ENCODE measurements around the gene IFITM5.
"Not testable (repeated sequence)": the region's sequence is repeated elsewhere in the genome, so short reads cannot be mapped to it uniquely, and the experiment has no call there.

Gene IFITM5

DNA sequence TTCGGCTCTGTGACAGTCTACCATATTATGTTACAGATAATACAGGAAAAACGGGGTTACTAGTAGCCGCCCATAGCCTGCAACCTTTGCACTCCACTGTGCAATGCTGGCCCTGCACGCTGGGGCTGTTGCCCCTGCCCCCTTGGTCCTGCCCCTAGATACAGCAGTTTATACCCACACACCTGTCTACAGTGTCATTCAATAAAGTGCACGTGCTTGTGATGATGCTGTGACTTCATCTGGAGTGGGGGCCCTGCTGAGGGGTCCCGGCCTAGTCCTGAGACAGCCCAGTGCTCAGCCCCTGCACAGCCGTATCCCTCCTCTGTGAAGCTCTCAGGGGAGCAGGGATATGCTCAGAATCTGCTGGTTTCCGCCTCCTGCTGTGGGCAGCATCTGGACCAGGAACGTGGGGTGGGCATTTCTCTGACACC lies 15.7 kb upstream of the IFITM5 start:
- TF ChIP-seq, protein P1, sequence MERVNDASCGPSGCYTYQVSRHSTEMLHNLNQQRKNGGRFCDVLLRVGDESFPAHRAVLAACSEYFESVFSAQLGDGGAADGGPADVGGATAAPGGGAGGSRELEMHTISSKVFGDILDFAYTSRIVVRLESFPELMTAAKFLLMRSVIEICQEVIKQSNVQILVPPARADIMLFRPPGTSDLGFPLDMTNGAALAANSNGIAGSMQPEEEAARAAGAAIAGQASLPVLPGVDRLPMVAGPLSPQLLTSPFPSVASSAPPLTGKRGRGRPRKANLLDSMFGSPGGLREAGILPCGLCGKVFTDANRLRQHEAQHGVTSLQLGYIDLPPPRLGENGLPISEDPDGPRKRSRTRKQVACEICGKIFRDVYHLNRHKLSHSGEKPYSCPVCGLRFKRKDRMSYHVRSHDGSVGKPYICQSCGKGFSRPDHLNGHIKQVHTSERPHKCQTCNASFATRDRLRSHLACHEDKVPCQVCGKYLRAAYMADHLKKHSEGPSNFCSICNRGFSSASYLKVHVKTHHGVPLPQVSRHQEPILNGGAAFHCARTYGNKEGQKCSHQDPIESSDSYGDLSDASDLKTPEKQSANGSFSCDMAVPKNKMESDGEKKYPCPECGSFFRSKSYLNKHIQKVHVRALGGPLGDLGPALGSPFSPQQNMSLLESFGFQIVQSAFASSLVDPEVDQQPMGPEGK (CRISPR knock-in tag; IDR thresholded peaks at IDR 0.05; ENCODE audit: borderline replicate concordance), result no peak
- TF ChIP-seq, protein P2, sequence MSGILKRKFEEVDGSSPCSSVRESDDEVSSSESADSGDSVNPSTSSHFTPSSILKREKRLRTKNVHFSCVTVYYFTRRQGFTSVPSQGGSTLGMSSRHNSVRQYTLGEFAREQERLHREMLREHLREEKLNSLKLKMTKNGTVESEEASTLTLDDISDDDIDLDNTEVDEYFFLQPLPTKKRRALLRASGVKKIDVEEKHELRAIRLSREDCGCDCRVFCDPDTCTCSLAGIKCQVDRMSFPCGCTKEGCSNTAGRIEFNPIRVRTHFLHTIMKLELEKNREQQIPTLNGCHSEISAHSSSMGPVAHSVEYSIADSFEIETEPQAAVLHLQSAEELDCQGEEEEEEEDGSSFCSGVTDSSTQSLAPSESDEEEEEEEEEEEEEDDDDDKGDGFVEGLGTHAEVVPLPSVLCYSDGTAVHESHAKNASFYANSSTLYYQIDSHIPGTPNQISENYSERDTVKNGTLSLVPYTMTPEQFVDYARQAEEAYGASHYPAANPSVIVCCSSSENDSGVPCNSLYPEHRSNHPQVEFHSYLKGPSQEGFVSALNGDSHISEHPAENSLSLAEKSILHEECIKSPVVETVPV (CRISPR knock-in tag; IDR thresholded peaks at IDR 0.05), result no peak
- TF ChIP-seq RARB (CRISPR knock-in tag; IDR thresholded peaks at IDR 0.05), result no peak
- TF ChIP-seq ISL1 (CRISPR knock-in tag; IDR thresholded peaks at IDR 0.05), result no peak
- TF ChIP-seq BACH2 (CRISPR knock-in tag; IDR thresholded peaks at IDR 0.05; ENCODE audit: borderline replicate concordance), result no peak
- TF ChIP-seq, protein P3, sequence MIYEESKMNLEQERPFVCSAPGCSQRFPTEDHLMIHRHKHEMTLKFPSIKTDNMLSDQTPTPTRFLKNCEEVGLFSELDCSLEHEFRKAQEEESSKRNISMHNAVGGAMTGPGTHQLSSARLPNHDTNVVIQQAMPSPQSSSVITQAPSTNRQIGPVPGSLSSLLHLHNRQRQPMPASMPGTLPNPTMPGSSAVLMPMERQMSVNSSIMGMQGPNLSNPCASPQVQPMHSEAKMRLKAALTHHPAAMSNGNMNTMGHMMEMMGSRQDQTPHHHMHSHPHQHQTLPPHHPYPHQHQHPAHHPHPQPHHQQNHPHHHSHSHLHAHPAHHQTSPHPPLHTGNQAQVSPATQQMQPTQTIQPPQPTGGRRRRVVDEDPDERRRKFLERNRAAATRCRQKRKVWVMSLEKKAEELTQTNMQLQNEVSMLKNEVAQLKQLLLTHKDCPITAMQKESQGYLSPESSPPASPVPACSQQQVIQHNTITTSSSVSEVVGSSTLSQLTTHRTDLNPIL (CRISPR knock-in tag; IDR thresholded peaks at IDR 0.05; ENCODE audit: low read depth), result no peak
- TF ChIP-seq ZC3H10 (CRISPR knock-in tag; IDR thresholded peaks at IDR 0.05), result no peak
- no peak for TF ChIP-seq ZFP30 (CRISPR knock-in tag; IDR thresholded peaks at IDR 0.05)
- TF ChIP-seq ARNTL (CRISPR knock-in tag; IDR thresholded peaks at IDR 0.05; ENCODE audit: borderline replicate concordance, low read depth), result no peak
- no peak for TF ChIP-seq TOX (CRISPR knock-in tag; IDR thresholded peaks at IDR 0.05; ENCODE audit: borderline replicate concordance)
- ATAC-seq, result no peak

DNA sequence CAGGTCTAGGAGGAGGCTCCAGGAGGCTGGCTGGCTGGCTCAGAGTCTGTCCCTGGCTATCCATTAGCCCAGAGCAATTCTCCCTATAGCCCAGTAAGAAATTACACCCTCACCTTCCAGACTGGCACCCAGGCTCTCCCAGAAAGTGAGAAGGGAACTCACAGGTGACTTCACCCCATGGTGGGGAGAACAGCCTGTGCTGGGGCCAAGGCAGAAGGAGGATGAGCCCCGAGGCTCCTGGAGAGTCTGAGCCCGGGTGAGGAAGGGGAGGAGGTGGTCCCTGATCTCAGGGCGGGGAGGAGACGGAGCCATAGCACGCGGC lies 15.2 kb upstream of the IFITM5 start:
- not testable (repeated sequence) for ATAC-seq

DNA sequence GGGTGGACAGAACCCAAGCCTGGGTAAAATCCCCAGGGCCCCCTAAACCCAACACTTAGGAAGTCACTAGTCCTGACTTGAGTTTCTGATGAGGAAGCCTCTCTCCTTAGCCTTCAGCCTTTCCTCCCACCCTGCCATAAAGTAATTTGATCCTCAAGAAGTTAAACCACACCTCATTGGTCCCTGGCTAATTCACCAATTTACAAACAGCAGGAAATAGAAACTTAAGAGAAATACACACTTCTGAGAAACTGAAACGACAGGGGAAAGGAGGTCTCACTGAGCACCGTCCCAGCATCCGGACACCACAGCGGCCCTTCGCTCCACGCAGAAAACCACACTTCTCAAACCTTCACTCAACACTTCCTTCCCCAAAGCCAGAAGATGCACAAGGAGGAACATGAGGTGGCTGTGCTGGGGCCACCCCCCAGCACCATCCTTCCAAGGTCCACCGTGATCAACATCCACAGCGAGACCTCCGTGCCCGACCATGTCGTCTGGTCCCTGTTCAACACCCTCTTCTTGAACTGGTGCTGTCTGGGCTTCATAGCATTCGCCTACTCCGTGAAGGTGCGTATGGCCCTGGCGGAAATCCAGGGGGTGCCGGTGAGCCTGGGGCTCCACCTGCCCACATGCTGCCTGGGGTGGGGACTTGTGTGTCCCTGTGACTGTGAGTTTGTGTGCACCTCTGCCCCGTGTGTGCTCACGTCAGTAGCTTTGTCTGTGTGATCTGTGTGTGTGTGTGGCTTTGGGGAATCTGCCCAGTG lies 14.6 kb upstream of the IFITM5 start, which contains the start of gene IFITM1:
IFITM1 (plus strand) TSS at position 254 of the 767 bp plus-strand sequence; CDS start at position 385, 131 bp downstream.
- TF ChIP-seq OSR1 (CRISPR knock-in tag; IDR thresholded peaks at IDR 0.05) (no peak), ISL1 (CRISPR knock-in tag; IDR thresholded peaks at IDR 0.05) (no peak), GLIS3 (CRISPR knock-in tag; IDR thresholded peaks at IDR 0.05) (no peak), ESRRG (CRISPR knock-in tag; IDR thresholded peaks at IDR 0.05) (no peak), ARNTL (CRISPR knock-in tag; IDR thresholded peaks at IDR 0.05; ENCODE audit: borderline replicate concordance, low read depth) (no peak)
- ATAC-seq, result peak; percentile 13

DNA sequence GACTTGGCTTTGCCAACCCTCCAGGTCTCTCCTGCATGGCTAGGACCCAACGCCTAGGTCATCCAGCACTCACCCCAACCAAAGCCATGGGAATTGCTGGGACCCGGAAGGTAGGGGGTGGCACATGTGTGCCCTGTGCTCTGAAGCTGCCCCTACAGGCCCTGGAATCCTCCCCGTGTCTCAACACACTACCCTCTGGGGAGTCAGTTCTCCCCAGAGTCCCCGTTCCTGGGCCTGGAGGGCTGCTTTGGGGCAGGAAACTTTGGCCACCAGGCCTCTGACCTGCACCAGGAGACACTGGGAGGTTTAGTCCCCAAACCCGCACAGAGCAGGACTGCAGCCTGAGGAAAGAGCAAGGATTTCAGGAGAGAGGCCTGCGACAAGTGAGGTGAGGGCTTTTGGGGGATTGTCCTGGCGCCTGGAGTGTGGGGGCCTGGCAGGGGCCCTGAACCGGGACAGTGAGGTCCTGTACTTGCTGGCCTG lies 14.0 kb upstream of the IFITM5 start:
- ATAC-seq, result no peak
- TF ChIP-seq PPARA (CRISPR knock-in tag; IDR thresholded peaks at IDR 0.05; ENCODE audit: borderline replicate concordance) (no peak), ZC3H10 (CRISPR knock-in tag; IDR thresholded peaks at IDR 0.05) (no peak), ARNTL (CRISPR knock-in tag; IDR thresholded peaks at IDR 0.05; ENCODE audit: borderline replicate concordance, low read depth) (no peak), TOX (CRISPR knock-in tag; IDR thresholded peaks at IDR 0.05; ENCODE audit: borderline replicate concordance) (no peak), TCF4 (CRISPR knock-in tag; IDR thresholded peaks at IDR 0.05; ENCODE audit: borderline replicate concordance) (no peak)
- TF ChIP-seq, protein P4, sequence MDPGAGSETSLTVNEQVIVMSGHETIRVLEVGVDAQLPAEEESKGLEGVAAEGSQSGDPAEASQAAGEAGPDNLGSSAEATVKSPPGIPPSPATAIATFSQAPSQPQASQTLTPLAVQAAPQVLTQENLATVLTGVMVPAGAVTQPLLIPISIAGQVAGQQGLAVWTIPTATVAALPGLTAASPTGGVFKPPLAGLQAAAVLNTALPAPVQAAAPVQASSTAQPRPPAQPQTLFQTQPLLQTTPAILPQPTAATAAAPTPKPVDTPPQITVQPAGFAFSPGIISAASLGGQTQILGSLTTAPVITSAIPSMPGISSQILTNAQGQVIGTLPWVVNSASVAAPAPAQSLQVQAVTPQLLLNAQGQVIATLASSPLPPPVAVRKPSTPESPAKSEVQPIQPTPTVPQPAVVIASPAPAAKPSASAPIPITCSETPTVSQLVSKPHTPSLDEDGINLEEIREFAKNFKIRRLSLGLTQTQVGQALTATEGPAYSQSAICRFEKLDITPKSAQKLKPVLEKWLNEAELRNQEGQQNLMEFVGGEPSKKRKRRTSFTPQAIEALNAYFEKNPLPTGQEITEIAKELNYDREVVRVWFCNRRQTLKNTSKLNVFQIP (CRISPR knock-in tag; IDR thresholded peaks at IDR 0.05; ENCODE audit: borderline replicate concordance, low read depth), result no peak
- TF ChIP-seq, protein P1 (CRISPR knock-in tag; IDR thresholded peaks at IDR 0.05; ENCODE audit: borderline replicate concordance), result no peak
